ENCODE results near the gene ODAD2. TPM values are rescaled to one million over a fixed set of nuclear protein-coding genes. Genes with fewer than 3 reads are reported as not detected.

The ODAD2 gene
- total RNA-seq, 4 donors from 2014 or later, result 0.31 to 3.2 TPM; not detected in 2

- TF ChIP-seq CTCF (IDR thresholded peaks at IDR 0.05), result no peak
- no peak for DNase-seq (ENCODE audit: low spot score)
These were observed 214.6 kb downstream of the ODAD2 start for GRCh38 chr10:27784272-27784671.

DNA sequence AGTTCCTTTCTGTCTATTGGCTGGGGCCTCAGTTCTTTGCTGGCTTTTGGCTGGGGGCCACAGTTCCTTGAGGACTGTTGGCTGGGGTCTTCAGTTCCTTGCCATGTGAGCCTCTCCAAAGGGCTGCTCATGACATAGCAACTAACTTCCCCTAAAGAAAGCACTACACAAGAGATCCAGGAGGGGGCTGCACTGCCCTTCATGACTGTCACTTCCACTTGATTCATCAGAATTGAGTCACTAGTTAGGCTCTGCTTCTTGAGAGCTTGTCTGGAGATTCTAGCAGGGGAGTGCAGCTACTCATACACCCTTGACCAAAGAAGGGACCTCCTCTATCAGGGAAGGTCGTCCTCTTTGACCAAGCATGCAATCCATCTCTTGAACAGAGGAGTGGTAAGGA is 215.2 kb downstream of the ODAD2 start:
- DNase-seq (ENCODE audit: low spot score) (no peak), ATAC-seq (ENCODE audit: low FRiP score) (no peak)
- TF ChIP-seq CTCF (IDR thresholded peaks at IDR 0.05), result no peak

More at GRCh38 chr10:27784272-27784671, 214.6 kb downstream of the ODAD2 start:
- ATAC-seq (ENCODE audit: low FRiP score), result no peak

GRCh38 chr10:27779462-27780015 is 219.3 kb downstream of the ODAD2 start:
- ATAC-seq (ENCODE audit: low FRiP score) (no peak), DNase-seq (ENCODE audit: low spot score) (no peak)
- TF ChIP-seq CTCF (IDR thresholded peaks at IDR 0.05), result no peak

DNA sequence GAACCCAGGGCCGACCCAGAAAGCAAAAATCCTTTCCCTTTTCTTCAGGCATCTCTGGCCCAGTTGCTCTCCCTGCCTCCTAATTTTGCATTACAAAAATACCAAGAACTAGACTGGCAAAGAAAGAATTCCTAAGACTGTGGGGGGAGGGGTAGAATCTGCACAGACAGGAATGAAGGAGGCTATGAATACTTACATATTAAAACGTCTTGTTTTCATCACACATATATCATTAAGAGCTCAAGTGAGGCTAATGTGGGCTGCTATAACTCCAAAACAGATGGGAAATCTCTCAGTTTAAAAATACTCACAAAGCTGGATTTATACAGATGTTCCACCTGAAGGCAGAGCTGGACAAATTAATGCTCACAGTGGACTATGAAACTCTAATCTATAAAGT is 224.0 kb downstream of the ODAD2 start:
- no peak for TF ChIP-seq CTCF (IDR thresholded peaks at IDR 0.05)
- DNase-seq (ENCODE audit: low spot score) (no peak), ATAC-seq (ENCODE audit: low FRiP score) (no peak)

DNA sequence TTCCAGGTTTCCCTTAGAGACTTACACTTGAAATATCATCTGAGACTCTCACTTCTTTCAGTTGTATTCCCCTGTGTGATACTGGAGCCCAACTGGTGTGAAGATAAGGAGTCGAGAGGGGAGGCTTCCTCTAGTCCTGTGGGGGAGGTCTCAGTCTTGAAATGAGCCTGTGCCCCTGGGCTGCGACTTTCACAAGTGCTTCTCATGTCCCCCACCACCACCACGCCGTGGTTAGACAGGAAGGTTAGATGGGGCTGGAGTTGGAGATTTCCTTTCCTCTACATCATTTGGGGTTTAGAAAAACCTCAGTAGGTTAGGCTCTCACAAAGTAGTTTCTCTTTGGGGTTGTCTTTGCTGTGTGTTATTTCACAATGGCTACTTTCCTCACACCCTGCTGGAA is 227.6 kb downstream of the ODAD2 start:
- TF ChIP-seq CTCF (IDR thresholded peaks at IDR 0.05), result no peak

DNA sequence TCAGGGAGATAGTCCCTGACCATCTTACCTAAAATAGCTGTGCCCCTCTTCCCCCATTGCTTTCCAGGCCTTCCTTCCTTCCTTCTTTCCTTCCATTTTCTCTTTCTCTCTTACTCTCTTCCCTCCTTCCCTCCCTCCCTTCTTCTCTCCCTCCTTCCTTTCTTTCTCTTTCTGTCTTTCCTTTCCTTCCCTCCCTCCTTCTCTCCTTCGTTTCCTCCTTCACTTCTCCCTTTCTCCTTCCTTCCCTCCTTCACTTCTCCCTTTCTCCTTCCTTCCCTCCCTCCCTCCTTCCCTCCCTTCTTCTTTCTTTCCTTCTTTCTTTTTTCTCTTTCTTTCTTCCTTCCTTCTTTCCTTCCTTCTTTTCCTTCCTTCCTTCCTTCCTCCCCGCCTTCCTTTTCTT is 228.7 kb downstream of the ODAD2 start:
- TF ChIP-seq CTCF (IDR thresholded peaks at IDR 0.05), result no peak
- no peak for ATAC-seq (ENCODE audit: low FRiP score)
- DNase-seq (ENCODE audit: low spot score), result no peak

More for the DNA sequence above, 227.6 kb downstream of the ODAD2 start:
- ATAC-seq (ENCODE audit: low FRiP score) (no peak), DNase-seq (ENCODE audit: low spot score) (no peak)

Small RNAs within 50 kb of the gene (small RNA-seq; reads per million reads assigned to genes)
- not detected for gene MRPS21P5
- not detected for gene RN7SKP132
